Measurements from ENCODE around the gene DHFR2.
"Not testable (repeated sequence)": the region's sequence is repeated elsewhere in the genome, so short reads cannot be mapped to it uniquely, and the experiment has no call there.

Gene DHFR2

DNA sequence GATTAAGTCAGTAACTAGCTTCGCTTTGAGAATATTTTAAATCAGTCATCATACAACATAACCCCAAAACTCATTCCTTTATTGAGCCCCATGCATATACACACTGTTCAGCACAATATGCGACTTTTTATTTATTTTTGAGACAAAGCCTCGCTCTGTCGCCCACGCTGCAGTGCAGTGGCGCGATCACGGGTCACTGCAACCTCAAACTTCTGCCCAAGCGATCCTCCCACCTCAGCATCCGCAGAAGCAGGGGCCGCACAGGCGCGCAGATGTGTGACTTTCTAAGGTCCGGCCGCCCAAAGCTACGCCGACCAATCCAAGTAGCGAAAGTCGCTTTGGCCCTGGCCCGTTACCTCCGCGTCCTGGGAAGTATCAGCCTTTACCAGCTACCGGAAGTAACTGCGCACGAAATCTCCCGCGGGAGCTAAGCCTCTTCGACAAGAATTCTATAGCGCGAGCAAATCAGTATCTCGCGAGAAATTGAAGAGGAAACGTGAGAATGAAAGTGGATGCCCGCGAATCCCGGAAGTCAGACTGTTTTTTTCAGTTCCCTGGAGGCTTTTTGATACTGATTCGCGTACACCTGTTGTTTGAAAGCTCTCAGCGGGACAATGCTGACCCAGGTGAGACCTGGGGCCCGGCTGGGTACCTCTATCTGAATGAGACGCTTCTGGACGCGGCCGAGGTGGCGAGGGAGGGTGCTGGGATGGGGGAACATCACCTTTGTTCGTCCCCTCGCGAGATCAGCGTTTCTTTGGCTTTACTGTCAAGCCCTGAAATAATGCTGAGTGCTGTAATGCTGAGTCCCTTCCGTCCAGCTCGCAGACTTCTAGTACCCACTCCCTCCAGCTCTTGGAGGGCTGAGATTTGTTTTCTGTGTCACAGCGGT, at the start of gene DHFR2, which contains the start of gene NSUN3:
Gene DHFR2, minus strand, starts transcription at position 404 of the 892 bp plus-strand sequence. CDS start 1,405 bp downstream, outside the sequence.
Gene NSUN3, plus strand, starts transcription at position 549 of the 892 bp plus-strand sequence. Its CDS starts 66 bp downstream, at position 615.
- DNase-seq = peak; percentile 96

DNA sequence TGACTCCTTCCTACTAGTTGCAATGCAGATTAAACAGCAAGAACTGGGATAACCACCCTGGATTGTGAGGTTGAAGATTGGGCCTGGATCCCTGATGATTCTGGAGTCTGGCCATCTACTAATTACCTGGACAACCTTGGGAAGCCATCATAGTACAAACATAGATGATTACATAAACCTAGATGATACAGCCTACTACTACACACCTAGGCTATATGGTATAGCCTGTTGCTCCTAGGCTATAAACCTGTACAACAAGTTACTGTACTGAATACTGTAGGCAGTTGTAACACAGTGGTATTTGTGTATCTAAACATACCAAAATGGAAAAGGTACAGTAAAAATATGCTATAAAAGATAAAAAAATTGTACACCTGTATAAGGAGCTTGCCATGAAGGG, 48.1 kb upstream of the DHFR2 start:
- DNase-seq = no peak

GRCh38 chr3:94110232-94110631, 47.5 kb upstream of the DHFR2 start:
- DNase-seq = not testable (repeated sequence)

DNA sequence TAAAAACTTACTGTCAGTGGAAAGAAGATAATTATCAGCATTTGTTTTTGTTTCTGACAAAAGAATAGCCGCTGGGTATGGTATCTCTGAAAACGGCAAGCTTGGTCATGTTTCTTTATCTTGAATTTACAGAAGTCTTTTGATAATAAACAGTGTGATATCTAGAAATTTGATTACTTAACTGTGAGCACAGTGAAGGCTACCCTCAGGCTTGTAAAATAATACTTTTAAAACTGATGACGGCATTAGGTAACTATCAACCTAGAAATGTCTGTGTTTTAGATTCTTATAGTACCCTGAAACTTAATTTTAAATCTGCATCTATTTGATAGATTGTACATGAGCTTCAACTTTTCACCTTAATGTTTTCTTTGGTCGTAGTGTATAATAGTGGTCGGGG, 43.6 kb upstream of the DHFR2 start:
- DNase-seq = no peak

DNA sequence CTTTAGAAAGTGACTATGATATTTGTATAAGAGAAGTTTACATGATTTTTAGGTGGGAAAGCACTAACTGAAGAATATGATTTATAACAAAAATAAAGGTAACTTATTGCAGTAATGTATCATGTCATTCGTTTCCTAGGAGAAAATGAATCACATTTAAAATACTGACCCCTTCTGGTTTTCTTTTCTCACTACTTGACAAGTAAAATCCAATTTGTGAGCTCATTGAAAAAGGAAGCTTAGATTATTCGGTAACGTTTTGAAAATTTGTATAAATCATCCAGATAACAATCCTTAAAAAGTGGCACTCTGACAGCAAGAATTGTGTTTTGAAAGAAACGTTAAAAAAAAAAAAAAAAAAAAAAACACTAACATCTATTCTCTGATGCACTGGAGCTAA, 39.1 kb upstream of the DHFR2 start:
- no peak for DNase-seq

DNA sequence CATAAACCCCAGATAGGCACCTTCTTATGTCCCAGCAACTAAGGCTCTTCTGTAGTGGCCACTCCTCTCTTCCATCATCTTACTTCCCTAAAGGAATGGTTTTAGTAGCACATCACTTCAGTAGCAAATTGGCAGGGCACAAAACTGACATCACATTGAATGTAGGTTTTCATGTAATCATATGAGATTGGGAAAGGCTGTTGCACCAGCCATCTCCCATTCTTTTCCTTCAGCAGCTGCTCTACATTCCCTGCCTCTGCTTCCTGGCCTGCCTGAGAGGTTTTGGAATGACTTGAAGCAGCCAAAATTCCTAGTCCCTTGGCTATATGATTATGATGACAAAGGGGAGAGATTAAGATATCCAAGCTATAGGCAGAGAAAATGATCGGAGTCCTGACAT, 36.6 kb upstream of the DHFR2 start:
- DNase-seq = no peak

DNA sequence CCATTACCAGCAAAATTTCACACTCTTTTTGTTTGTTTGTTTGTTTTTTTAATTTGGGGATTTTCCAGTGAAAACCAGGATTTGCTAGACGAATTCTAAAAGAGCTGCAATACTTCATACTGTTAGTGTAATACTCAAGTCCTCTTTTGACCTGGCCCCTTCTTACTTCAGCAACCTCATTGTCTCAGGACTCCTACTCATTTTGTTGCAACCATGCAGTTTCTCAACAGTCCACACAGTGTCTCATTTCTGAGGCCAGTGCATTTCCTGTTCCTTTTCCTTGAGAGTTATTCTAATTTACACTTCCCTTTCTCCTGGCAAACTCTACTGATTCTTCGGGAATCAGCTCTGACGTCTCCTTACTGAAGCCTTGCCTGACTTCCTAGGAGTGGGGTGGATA, 35.7 kb upstream of the DHFR2 start:
- no peak for DNase-seq

DNA sequence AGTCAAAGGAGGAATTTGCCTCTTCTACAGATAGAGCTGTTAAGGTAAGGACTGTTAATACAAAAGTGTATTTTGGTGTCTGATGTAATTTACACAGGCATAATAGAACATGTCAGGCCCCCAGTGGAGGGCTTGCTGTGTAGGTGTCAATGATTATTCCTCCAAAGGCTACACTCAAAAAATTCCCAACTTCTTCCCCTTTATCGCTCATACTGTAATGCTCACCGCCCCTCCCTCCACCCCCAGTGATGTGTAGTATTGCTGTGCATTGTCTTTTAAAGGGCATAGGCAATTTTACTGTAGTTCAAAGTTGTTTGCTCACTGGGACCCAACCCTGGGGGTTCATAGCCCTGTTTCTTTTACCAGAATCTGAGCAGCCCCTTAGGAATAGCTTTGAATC, 32.4 kb upstream of the DHFR2 start:
- no peak for DNase-seq

DNA sequence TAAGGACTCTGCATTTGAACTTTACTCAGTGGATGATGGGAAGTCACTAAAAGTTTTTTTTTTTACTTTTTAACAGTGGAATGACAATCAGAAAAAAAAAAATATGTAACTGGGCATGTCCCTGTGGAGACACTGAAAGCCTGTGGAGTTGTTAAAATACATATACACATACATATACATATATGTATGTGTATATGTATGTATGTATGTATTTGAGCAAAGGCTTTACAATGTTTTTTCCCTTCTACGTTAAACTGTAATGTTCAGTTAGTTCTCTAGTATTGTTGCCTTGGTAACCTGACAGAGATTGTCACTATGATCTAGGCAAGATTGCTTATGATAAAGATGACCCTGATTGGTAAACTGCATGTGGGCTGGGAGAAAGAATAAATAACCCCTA, 30.4 kb upstream of the DHFR2 start:
- no peak for DNase-seq

DNA sequence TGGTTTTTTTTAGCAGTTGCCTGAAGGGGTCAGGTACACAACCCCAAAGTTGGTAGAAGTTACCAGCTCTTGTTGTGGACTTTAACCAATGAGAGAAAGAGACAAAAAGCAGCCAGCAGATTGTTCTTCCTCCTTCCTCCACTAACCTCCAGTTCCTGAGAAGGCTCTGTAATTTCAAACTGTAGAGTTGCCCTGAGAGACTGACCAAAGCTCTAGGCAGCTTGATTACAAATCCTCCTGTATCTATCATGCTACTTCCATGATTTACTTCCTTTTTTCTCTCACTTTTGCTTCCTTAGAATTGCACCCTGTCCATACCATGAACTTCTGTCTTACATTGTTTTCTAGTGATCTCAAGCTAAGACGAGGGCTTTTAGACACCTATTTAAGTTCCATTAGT, 29.4 kb upstream of the DHFR2 start:
- no peak for DNase-seq

GRCh38 chr3:94089126-94089525, 26.4 kb upstream of the DHFR2 start:
- no peak for DNase-seq

DNA sequence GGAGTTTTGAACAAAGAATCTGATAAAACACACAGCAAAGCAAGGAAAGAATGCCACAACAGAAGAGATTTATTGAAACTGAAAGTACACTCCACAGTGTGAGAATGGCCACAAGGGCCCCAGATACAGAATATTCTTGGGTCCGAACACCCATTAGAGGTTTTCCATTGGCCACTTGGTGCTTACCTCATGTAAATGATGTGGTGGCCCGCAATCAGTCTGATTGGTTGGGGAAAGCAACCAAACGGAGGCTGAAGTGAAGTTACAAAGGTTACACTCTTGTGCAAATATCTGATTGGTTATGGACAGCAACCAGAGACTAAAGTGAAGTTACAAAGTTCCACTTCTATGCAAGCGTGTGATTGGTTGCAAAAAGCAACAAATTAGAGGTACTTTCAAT, 20.5 kb upstream of the DHFR2 start:
- no peak for DNase-seq

DNA sequence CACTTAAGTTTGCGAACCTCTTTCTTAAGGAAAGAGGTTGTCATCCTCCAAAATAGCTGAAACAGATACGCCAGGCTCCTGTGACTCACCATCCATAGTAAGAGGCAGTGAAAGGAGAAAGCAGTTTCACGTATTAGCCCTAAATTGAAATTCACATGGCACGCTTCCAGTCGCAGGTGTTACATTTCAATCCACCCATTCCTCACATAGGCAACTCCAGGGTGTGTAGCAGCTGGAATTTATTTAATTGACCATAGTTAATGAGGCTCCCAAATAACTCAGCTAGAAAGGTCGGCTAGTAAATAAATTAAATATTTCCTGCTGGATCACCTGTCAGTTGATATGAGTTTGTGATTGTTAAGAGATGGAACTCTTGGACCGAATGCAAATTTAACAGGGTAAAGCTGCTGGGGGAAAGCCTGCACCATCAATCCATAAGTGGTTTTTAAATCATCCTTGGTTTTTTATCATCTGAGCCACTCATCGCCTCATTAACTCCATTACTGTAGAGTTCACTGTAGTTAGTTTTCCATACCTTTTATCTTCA, 19.7 kb upstream of the DHFR2 start:
- peak; percentile 97 for DNase-seq

GRCh38 chr3:94081884-94082283, 19.2 kb upstream of the DHFR2 start:
- DNase-seq = no peak

DNA sequence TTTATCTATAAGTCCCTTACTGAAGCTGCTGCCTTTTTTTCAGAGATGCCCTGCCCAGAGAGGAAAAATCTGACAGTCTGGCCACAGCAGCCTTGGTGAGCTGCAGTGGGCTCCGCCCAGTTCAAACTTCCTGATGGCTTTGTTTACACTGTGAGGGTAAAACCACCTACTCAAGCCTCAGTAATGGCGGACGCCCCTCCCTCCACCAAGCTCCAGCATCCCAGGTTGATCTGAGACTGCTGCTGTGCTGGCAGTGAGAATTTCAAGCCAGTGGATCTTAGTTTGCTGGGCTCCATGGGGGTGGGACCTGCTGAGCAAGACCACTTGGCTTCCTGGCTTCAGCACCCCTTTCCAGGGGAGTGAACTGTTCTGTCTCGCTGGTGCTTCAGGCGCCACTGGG, 17.8 kb upstream of the DHFR2 start:
- DNase-seq = not testable (repeated sequence)

- no peak for DNase-seq
Measured at GRCh38 chr3:94076055-94076454, 13.3 kb upstream of the DHFR2 start.

- no peak for DNase-seq
Measured at GRCh38 chr3:94071713-94072284, 9.1 kb upstream of the DHFR2 start.

DNA sequence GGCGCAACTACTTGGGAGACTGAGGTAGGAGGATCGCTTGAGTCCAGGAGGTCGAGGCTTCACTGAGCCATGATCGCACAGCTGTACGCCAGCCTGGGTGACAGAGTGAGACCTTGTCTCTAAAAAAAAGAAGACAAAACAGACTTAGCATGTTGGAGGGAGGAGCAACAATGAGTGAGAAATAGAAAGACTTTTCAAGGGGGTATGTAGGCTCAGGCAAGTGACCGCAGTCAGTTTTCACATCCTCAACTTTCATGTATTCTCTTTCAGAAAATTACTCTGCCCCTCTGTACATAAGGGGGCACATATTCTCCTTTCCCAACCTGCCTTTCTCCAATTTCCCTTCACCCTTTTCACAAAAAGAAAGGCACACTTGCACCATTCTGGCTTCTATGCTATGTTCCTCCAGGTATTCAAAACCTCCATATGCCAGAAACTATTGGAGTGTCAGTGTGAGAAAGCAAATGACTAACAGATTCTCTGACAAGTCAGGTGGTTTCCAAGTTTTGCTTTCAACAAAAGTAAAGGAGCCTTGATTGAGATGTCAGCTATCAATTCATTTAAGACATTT, 7.7 kb upstream of the DHFR2 start:
- DNase-seq = no peak

- peak; percentile 43 for DNase-seq
Measured at GRCh38 chr3:94069194-94069813, 6.6 kb upstream of the DHFR2 start.

DNA sequence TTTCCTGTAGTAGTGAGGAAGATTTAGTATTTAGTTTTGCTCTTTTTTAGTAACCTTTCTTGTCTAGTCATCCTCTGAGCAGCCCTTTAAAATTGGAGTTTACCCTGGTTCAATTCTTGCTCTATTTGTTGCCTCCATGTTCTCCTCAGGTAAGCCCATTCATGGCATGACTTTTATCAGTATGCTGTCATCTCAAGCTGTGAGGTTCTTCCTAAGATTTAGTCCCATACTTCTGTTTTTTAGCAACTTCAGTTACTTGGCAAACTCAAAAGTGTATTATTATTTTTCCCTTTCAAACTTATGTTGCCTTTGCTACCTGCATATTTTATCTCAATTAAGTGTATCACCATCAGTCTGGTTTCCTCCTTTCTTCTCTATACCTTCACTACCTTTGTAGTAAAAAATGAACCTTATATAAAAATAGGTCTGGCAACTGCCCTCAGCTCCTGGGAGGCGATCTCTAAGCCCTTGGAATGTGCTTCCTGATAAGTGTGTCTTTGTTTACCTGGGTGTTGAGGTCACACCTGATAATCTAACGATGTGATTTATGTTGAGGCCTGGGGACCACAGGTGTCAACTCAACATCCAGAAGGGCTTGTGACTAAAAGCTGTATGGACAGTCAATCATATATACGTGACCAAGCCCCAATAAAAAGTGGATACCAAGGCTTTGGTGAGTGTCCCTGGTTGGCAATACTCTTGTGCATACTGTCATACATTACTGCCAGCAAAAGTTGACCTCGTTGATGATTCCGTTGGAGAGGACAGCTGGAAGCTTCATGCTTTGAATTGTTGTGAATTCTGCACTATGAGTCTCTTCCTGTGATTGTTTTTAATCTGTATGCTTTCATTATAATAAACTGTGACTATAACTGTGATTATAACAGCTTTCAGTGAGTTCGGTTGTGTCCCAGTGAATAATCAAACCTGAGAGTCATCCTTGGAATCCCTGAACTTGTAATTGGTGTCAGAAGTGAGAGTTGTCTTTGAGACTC, 4.1 kb upstream of the DHFR2 start:
- no peak for DNase-seq

- DNase-seq = no peak
Measured at GRCh38 chr3:94065819-94066480, 3.2 kb upstream of the DHFR2 start.
